Pancreas (tissue), 10 donors: Measurements from ENCODE around the gene KLF15. TPM values are rescaled to one million over a fixed set of nuclear protein-coding genes. Genes with fewer than 3 reads are reported as not detected.
A peak's percentile ranks its signal among the peaks of the same experiment; 100 is the strongest.

Experiments used
- ATAC-seq, 4 donors: fragments of 200-7000 bp; cut with Tn5 transposase; one replicate each; pipeline versions ENCODE4 v1.8.0 to v1.9.1; 2020; ENCODE audit warnings: mild to moderate bottlenecking in 4 of 4, moderate library complexity in 4 of 4
- DNase-seq, 6 donors: peaks; one replicate each; pipeline ENCODE4 v3.0.0-alpha.2; 2020
- FAIRE-seq: peaks from 2 replicates; lab custom pipeline; 2012; peaks lifted over from hg19 to GRCh38; lab: Jason Lieb, UNC
- H3K27ac ChIP-seq, 4 donors: fragments of 200-600 bp; sonication (generic); 1 replicate in 3 of 4; 2 replicates in 1 of 4; pipeline versions ENCODE4 v1.5.0 to v1.8.0; 2020
- H3K27me3 ChIP-seq, 4 donors: fragments of 200-600 bp; one replicate each; pipeline ENCODE4 v1.8.0; 2021
- H3K36me3 ChIP-seq, 3 donors: fragments of 200-600 bp; sonication (generic) in 1 of 3; one replicate each; pipeline versions ENCODE4 v1.5.0 to v1.8.0; 2020 to 2021
- H3K4me1 ChIP-seq, 3 donors: fragments of 200-600 bp; one replicate each; pipeline ENCODE4 v1.8.0; 2021
- H3K4me3 ChIP-seq, 4 donors: fragments of 200-600 bp; sonication (generic) in 2 of 4; one replicate each; pipeline versions ENCODE4 v1.5.0 to v1.8.0; 2020 to 2021
- H3K9me3 ChIP-seq, 4 donors: fragments of 200-600 bp; one replicate each; pipeline ENCODE4 v1.8.0; 2021
- WGBS, 2 donors: extraction: QIAGEN DNeasy Blood & Tissue Kit; methylation state at CpG; one replicate each; pipeline ENCODE4 v1.1.7; 2013; 5-methylcytosine and 5-hydroxymethylcytosine counted together
- intact Hi-C, 3 donors: fragments of 100-400 bp; cut with DNase I; formaldehyde crosslinking; loops; one replicate each; pipeline versions ENCODE4 v1.11.1 to v1.14.2; 2022
- polyA plus RNA-seq, 2 donors: library from polyadenylated mRNA; stranded (reverse); fragments of 200-250 nt; gene quantifications; one replicate each; pipeline ENCODE4 v1.2.3, GENCODE V29; 2013
- total RNA-seq, 6 donors: library from RNA; stranded (reverse); fragmentation: NEBNext Ultra II Directional in 4 of 6; extraction: Animal tissue kit (Norgen Biotek cat#: 25700) in 4 of 6; gene quantifications; one replicate each; pipeline versions ENCODE4 v1.2.1 to v1.2.4, GENCODE V29; 2021 to 2023
- TF ChIP-seq, protein P1 (sequence below), 4 donors: fragments of 200-600 bp; sonication (generic) in 3 of 4; IDR thresholded peaks; one replicate each; pipeline versions ENCODE4 v1.5.0 to v1.8.0; 2021; ENCODE audit warnings: antibody characterized with exemption in 4 of 4
- donor health status: healthy with polysubstance abuse.
- donor health status: DM: no; HTN: no; CAD: no; lungs with moderate emphysema.
- donor health status: DM: no; HTN: no; CAD: no.
- donor health status: control.
- donor health status: control.
- donor health status: Bipolar disorder and iron deficiency.
- donor health status: DM: yes; HTN: yes; CAD: no.
- donor health status: DM: no; HTN: no; CAD: no.
- donor health status: DM: no; HTN: no; CAD: no.
- donor health status: DM: yes; HTN: yes; CAD: no.

KLF15 gene
- total and polyA plus RNA-seq, 8 donors = 11.3 to 38.3 (median 26.8) TPM

GRCh38 chr3:126347543-126348161, 9.6 kb downstream of the KLF15 start:
- Histone ChIP-seq H3K27me3 (no peaks in the 10 kb centered on the region), H3K36me3 (peaks cover 0 to 52% (median 16%) of the 10 kb centered on the region in 3 donors), H3K4me3 (no peak overlapping the region), H3K27ac (no peak overlapping the region), H3K9me3 (no peaks in the 10 kb centered on the region), H3K4me1 (peaks cover 0 to 13% (median 3%) of the 10 kb centered on the region in 3 donors)
- 66 to 80% methylated on average over 8 of the region's 8 CpGs for WGBS, 2 donors
- TF ChIP-seq, protein P1, sequence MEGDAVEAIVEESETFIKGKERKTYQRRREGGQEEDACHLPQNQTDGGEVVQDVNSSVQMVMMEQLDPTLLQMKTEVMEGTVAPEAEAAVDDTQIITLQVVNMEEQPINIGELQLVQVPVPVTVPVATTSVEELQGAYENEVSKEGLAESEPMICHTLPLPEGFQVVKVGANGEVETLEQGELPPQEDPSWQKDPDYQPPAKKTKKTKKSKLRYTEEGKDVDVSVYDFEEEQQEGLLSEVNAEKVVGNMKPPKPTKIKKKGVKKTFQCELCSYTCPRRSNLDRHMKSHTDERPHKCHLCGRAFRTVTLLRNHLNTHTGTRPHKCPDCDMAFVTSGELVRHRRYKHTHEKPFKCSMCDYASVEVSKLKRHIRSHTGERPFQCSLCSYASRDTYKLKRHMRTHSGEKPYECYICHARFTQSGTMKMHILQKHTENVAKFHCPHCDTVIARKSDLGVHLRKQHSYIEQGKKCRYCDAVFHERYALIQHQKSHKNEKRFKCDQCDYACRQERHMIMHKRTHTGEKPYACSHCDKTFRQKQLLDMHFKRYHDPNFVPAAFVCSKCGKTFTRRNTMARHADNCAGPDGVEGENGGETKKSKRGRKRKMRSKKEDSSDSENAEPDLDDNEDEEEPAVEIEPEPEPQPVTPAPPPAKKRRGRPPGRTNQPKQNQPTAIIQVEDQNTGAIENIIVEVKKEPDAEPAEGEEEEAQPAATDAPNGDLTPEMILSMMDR (IDR thresholded peaks at IDR 0.05) = no peak
- intact Hi-C loops = no loop called here
- DNase-seq (peak in 4 of 6 donors; percentile 10 to 43 (median 26)), ATAC-seq (no peak), FAIRE-seq (no peak)

- WGBS, 2 donors = 85 to 87% methylated on average over 2 of the region's 2 CpGs
- H3K27me3 ChIP-seq = no peaks in the 10 kb centered on the region
- FAIRE-seq = no peak
- H3K4me1 ChIP-seq = peaks cover 0 to 8% (median 0%) of the 10 kb centered on the region in 3 donors
- H3K36me3 ChIP-seq = peaks cover 0 to 41% (median 11%) of the 10 kb centered on the region in 3 donors
- peak in 3 of 6 donors; percentile 4 to 24 (median 9) for DNase-seq
- ATAC-seq = no peak
- TF ChIP-seq, protein P1 (IDR thresholded peaks at IDR 0.05) = no peak
- no peaks in the 10 kb centered on the region for H3K9me3 ChIP-seq
- H3K27ac ChIP-seq = no peak overlapping the region
- intact Hi-C loops = no loop called here
- H3K4me3 ChIP-seq = no peak overlapping the region
Measured at GRCh38 chr3:126346466-126346865, 10.7 kb downstream of the KLF15 start.

GRCh38 chr3:126345641-126346460, 11.4 kb downstream of the KLF15 start:
- TF ChIP-seq, protein P1 (IDR thresholded peaks at IDR 0.05) = no peak
- no peaks in the 10 kb centered on the region for H3K9me3 ChIP-seq
- H3K36me3 ChIP-seq = peaks cover 0 to 34% (median 5%) of the 10 kb centered on the region in 3 donors
- H3K4me3 ChIP-seq = no peak overlapping the region
- peak in 2 of 4 donors; percentile 6 to 23 for ATAC-seq
- no peak for FAIRE-seq
- 96 to 99% methylated on average over 5 of the region's 5 CpGs for WGBS, 2 donors
- H3K27ac ChIP-seq = no peak overlapping the region
- H3K4me1 ChIP-seq = peaks cover 0 to 3% (median 0%) of the 10 kb centered on the region in 3 donors
- DNase-seq = peak; percentile 13 to 63 (median 28)
- intact Hi-C loops = no loop called here
- H3K27me3 ChIP-seq = no peaks in the 10 kb centered on the region

- H3K36me3 ChIP-seq = peaks cover 0 to 30% (median 0%) of the 10 kb centered on the region in 3 donors
- ATAC-seq = no peak
- H3K27me3 ChIP-seq = no peaks in the 10 kb centered on the region
- no peak for FAIRE-seq
- intact Hi-C loops = no loop called here
- H3K9me3 ChIP-seq = no peaks in the 10 kb centered on the region
- 91 to 95% methylated on average over 7 of the region's 7 CpGs for WGBS, 2 donors
- no peak overlapping the region for H3K27ac ChIP-seq
- H3K4me3 ChIP-seq = no peak overlapping the region
- peak in 1 of 6 donors; percentile 3 for DNase-seq
- H3K4me1 ChIP-seq = peaks cover 0 to 3% (median 0%) of the 10 kb centered on the region in 3 donors
- TF ChIP-seq, protein P1 (IDR thresholded peaks at IDR 0.05) = no peak
Measured at GRCh38 chr3:126345231-126345630, 12.0 kb downstream of the KLF15 start.
